ENCODE data around the gene KRT33A.

DNA sequence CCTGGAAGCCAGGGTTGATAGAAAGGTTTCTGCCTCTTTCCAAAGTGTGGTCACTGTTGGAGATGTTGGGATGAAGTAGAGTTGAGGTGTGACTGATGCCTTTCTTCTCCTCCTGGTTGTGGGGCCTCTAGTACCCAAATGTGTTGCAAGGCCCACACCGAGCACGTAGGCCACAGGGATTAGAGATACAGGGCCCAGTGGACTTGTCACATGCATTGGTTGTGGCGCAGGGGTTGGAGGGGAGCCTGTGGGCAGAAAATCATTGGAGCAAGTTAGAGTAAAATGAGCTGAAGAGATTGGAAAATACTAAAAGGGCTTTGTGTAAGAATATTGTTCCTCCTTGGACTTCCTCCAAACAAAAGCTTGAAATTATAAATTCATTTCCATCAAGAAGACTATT lies 4.6 kb downstream of the KRT33A start:
- TF ChIP-seq YY1 (IDR thresholded peaks at IDR 0.05; ENCODE audit: insufficient read depth, insufficient read length) (no peak), SUZ12 (IDR thresholded peaks at IDR 0.05; ENCODE audit: extremely low read depth, insufficient read depth, insufficient read length) (no peak), ZNF274 (IDR thresholded peaks at IDR 0.05; ENCODE audit: low read depth, low read length) (no peak)

All from NT2/D1 (cell line).